Effector memory CD4-positive, alpha-beta T cell (primary cell): ENCODE data around the gene UAP1.

Experiments
- DNase-seq, 3 donors: peaks; one replicate each; pipeline ENCODE4 v3.0.0-alpha.2; 2020
- H3K27ac ChIP-seq: 2 replicates; pipeline ENCODE4 v1.7.0; 2013; ENCODE audit warnings: mild to moderate bottlenecking, low read length, moderate library complexity; ENCODE audit not compliant: insufficient read depth, poor library complexity, severe bottlenecking
- H3K27me3 ChIP-seq: replicated peaks from 2 replicates; pipeline ENCODE4 v1.7.0; 2013; ENCODE audit warnings: mild to moderate bottlenecking, low read length; ENCODE audit not compliant: insufficient read depth, control insufficient read depth, poor library complexity, severe bottlenecking
- H3K36me3 ChIP-seq: 2 replicates; pipeline ENCODE4 v1.7.0; 2013; ENCODE audit warnings: mild to moderate bottlenecking, low read length, moderate library complexity; ENCODE audit not compliant: control insufficient read depth, insufficient read depth
- H3K4me1 ChIP-seq: 2 replicates; pipeline ENCODE4 v1.7.0; 2013; ENCODE audit warnings: low read length, mild to moderate bottlenecking; ENCODE audit not compliant: control insufficient read depth, insufficient read depth, poor library complexity, severe bottlenecking
- H3K4me3 ChIP-seq: 2 replicates; pipeline ENCODE4 v1.7.0; 2013; ENCODE audit warnings: low read length, low read depth, mild to moderate bottlenecking; ENCODE audit not compliant: insufficient read depth, poor library complexity, severe bottlenecking
- H3K9me3 ChIP-seq: 2 replicates; pipeline ENCODE4 v1.7.0; 2013; ENCODE audit warnings: mild to moderate bottlenecking, low read length, moderate library complexity; ENCODE audit not compliant: control insufficient read depth

Gene UAP1

GRCh38 chr1:162605225-162605927, 43.9 kb downstream of the UAP1 start:
- H3K4me1 ChIP-seq: no peaks in the 10 kb centered on the region
- no peak overlapping the region for H3K27ac ChIP-seq
- no peak overlapping the region for H3K4me3 ChIP-seq
- DNase-seq: no peak
- H3K36me3 ChIP-seq: no peaks in the 10 kb centered on the region
- no peaks in the 10 kb centered on the region for H3K9me3 ChIP-seq
- H3K27me3 ChIP-seq: no peaks in the 10 kb centered on the region

GRCh38 chr1:162609306-162609705, 47.8 kb downstream of the UAP1 start:
- no peaks in the 10 kb centered on the region for H3K9me3 ChIP-seq
- no peaks in the 10 kb centered on the region for H3K4me1 ChIP-seq
- no peak overlapping the region for H3K27ac ChIP-seq
- DNase-seq: no peak
- no peaks in the 10 kb centered on the region for H3K36me3 ChIP-seq
- no peaks in the 10 kb centered on the region for H3K27me3 ChIP-seq
- no peak overlapping the region for H3K4me3 ChIP-seq

GRCh38 chr1:162612606-162613400, 51.3 kb downstream of the UAP1 start:
- Histone ChIP-seq H3K4me1 (no peaks in the 10 kb centered on the region), H3K9me3 (no peaks in the 10 kb centered on the region), H3K4me3 (no peak overlapping the region), H3K36me3 (no peaks in the 10 kb centered on the region), H3K27me3 (no peaks in the 10 kb centered on the region), H3K27ac (no peak overlapping the region)
- DNase-seq: no peak

GRCh38 chr1:162616848-162617247, 55.3 kb downstream of the UAP1 start:
- no peaks in the 10 kb centered on the region for H3K9me3 ChIP-seq
- no peak for DNase-seq
- no peaks in the 10 kb centered on the region for H3K4me1 ChIP-seq
- H3K27ac ChIP-seq: no peak overlapping the region
- no peaks in the 10 kb centered on the region for H3K27me3 ChIP-seq
- H3K4me3 ChIP-seq: no peak overlapping the region
- H3K36me3 ChIP-seq: no peaks in the 10 kb centered on the region

GRCh38 chr1:162617513-162617912, 56.0 kb downstream of the UAP1 start:
- H3K27ac ChIP-seq: no peak overlapping the region
- no peaks in the 10 kb centered on the region for H3K4me1 ChIP-seq
- no peaks in the 10 kb centered on the region for H3K36me3 ChIP-seq
- H3K27me3 ChIP-seq: no peaks in the 10 kb centered on the region
- H3K9me3 ChIP-seq: no peaks in the 10 kb centered on the region
- no peak overlapping the region for H3K4me3 ChIP-seq
- no peak for DNase-seq

- no peak for DNase-seq
- H3K36me3 ChIP-seq: no peaks in the 10 kb centered on the region
- no peaks in the 10 kb centered on the region for H3K27me3 ChIP-seq
- no peak overlapping the region for H3K4me3 ChIP-seq
- no peaks in the 10 kb centered on the region for H3K4me1 ChIP-seq
- H3K9me3 ChIP-seq: no peaks in the 10 kb centered on the region
- no peak overlapping the region for H3K27ac ChIP-seq
Observed at GRCh38 chr1:162619076-162619475, 57.6 kb downstream of the UAP1 start.

- Histone ChIP-seq H3K27ac (no peak overlapping the region), H3K9me3 (no peaks in the 10 kb centered on the region), H3K4me3 (no peak overlapping the region), H3K4me1 (no peaks in the 10 kb centered on the region), H3K36me3 (no peaks in the 10 kb centered on the region), H3K27me3 (no peaks in the 10 kb centered on the region)
- no peak for DNase-seq
Observed at GRCh38 chr1:162621256-162621655, 59.7 kb downstream of the UAP1 start.

GRCh38 chr1:162625679-162626078, 64.2 kb downstream of the UAP1 start:
- Histone ChIP-seq H3K4me3 (no peak overlapping the region), H3K27me3 (no peaks in the 10 kb centered on the region), H3K36me3 (no peaks in the 10 kb centered on the region), H3K9me3 (no peaks in the 10 kb centered on the region), H3K4me1 (no peaks in the 10 kb centered on the region), H3K27ac (no peak overlapping the region)
- DNase-seq: no peak

GRCh38 chr1:162626094-162626493, 64.6 kb downstream of the UAP1 start:
- Histone ChIP-seq H3K27ac (no peak overlapping the region), H3K4me3 (no peak overlapping the region), H3K27me3 (no peaks in the 10 kb centered on the region), H3K4me1 (no peaks in the 10 kb centered on the region), H3K36me3 (no peaks in the 10 kb centered on the region), H3K9me3 (no peaks in the 10 kb centered on the region)
- DNase-seq: no peak

GRCh38 chr1:162626761-162627160, 65.2 kb downstream of the UAP1 start:
- H3K4me1 ChIP-seq: no peaks in the 10 kb centered on the region
- no peak overlapping the region for H3K4me3 ChIP-seq
- no peaks in the 10 kb centered on the region for H3K36me3 ChIP-seq
- no peaks in the 10 kb centered on the region for H3K9me3 ChIP-seq
- H3K27me3 ChIP-seq: no peaks in the 10 kb centered on the region
- H3K27ac ChIP-seq: no peak overlapping the region
- no peak for DNase-seq
